Activated T-helper 17 cell treated with anti-CD3 and anti-CD28 coated beads, Interleukin-2, amount 50 U/mL, for 72 hours (primary cell): ENCODE results near the gene RGS7. TPM values are rescaled to one million over a fixed set of nuclear protein-coding genes. Genes with fewer than 3 reads are reported as not detected.
A peak's percentile ranks its signal among the peaks of the same experiment; 100 is the strongest.

Experiments
- ATAC-seq: fragments of 150-1000 bp; cut with Tn5 transposase; replicated peaks from 2 replicates; pipeline ENCODE4 v1.10.0; 2021; ENCODE audit warnings: mild to moderate bottlenecking, moderate library complexity
- H3K27ac Mint-ChIP-seq: one replicate; pipeline ENCODE4 v1.8.0; 2022; ENCODE audit warnings: mixed read lengths
- H3K27me3 Mint-ChIP-seq: one replicate; pipeline ENCODE4 v1.8.0; 2022; ENCODE audit warnings: mixed read lengths
- H3K36me3 Mint-ChIP-seq: one replicate; pipeline ENCODE4 v1.8.0; 2022; ENCODE audit warnings: low read depth, mild to moderate bottlenecking, mixed read lengths
- H3K4me1 Mint-ChIP-seq: one replicate; pipeline ENCODE4 v1.8.0; 2022; ENCODE audit warnings: mixed read lengths
- H3K4me3 Mint-ChIP-seq: one replicate; pipeline ENCODE4 v1.8.0; 2022; ENCODE audit warnings: mild to moderate bottlenecking, mixed read lengths
- H3K9me3 Mint-ChIP-seq: one replicate; pipeline ENCODE4 v1.8.0; 2022; ENCODE audit warnings: mixed read lengths
- total RNA-seq, 2 donors: library from RNA; stranded (reverse); gene quantifications; one replicate each; pipeline ENCODE4 v1.2.3, GENCODE V29; 2022

RGS7 gene
- not detected for total RNA-seq

DNA sequence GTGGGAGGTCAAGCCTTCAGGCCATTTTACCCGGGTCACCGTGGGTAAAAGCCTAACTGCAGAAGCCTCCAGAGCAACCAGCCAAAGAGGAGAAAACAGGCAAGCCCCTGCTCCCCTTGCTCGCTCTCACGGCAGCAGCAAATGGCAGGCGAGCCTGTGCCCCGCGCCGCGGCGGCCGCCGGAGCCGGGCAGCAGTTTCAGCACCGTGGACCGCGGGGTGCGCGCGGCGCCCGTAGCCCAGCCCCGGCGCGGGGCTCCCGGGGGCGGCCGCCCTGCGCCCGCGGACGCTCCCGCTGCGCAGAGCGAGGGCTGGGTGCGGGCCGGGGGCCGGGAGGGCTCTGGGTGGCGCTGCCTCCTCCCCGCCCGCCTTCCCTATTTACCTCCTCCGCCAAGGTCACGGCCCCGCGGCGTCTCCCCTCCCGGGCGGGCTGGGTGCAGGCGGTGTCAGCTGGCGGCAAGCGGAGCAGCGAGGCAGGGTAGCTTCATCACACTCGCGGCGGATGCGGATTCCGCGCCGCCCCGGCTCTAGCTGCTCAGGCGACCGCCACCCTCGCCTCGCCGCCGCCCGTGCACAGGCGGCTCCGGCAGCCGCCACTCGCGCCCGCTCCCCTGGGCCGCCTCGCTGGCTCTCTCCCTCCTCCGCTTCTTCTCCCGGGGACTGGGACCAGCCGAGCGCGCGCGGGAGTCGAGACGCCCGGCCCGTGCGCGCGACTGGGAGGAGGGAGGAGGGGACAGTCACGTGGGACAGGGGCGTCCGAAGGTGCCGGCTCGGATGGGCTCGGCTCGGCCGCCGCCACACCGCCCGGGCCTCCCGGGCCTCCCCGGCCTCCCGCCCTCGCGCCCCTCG lies at the start of gene RGS7:
Gene RGS7 (minus strand): TSS at position 687 of the 847 bp plus-strand sequence.
- H3K27me3 Mint-ChIP-seq: peaks cover 52% of the 10 kb centered on the region
- H3K4me3 Mint-ChIP-seq: peak within 1 kb of the TSS; percentile 34

GRCh38 chr1:241406421-241406820 lies 49.4 kb upstream of the RGS7 start:
- H3K27ac Mint-ChIP-seq: no peak overlapping the region
- H3K9me3 Mint-ChIP-seq: no peaks in the 10 kb centered on the region
- no peak overlapping the region for H3K4me3 Mint-ChIP-seq
- H3K4me1 Mint-ChIP-seq: no peaks in the 10 kb centered on the region
- H3K36me3 Mint-ChIP-seq: no peaks in the 10 kb centered on the region
- H3K27me3 Mint-ChIP-seq: peaks cover 19% of the 10 kb centered on the region
- no peak for ATAC-seq

More for the DNA sequence above, at the start of gene RGS7:
- Mint-ChIP-seq H3K36me3 (no peaks in the 10 kb centered on the region), H3K27ac (no peak within 1 kb of the TSS), H3K4me1 (no peaks in the 10 kb centered on the region), H3K9me3 (peaks cover 3% of the 10 kb centered on the region)
- no peak for ATAC-seq

GRCh38 chr1:241401156-241401555 lies 44.2 kb upstream of the RGS7 start:
- Mint-ChIP-seq H3K36me3 (no peaks in the 10 kb centered on the region), H3K9me3 (no peaks in the 10 kb centered on the region), H3K4me1 (no peaks in the 10 kb centered on the region), H3K27me3 (peaks cover 3% of the 10 kb centered on the region), H3K4me3 (no peak overlapping the region), H3K27ac (no peak overlapping the region)
- no peak for ATAC-seq

GRCh38 chr1:241396747-241397681 lies 40.0 kb upstream of the RGS7 start:
- Mint-ChIP-seq H3K36me3 (no peaks in the 10 kb centered on the region), H3K9me3 (peaks cover 3% of the 10 kb centered on the region), H3K27ac (no peak overlapping the region), H3K4me1 (no peaks in the 10 kb centered on the region), H3K27me3 (peaks cover 13% of the 10 kb centered on the region), H3K4me3 (no peak overlapping the region)
- ATAC-seq: no peak

GRCh38 chr1:241391926-241392710 lies 35.1 kb upstream of the RGS7 start:
- H3K4me1 Mint-ChIP-seq: no peaks in the 10 kb centered on the region
- no peaks in the 10 kb centered on the region for H3K36me3 Mint-ChIP-seq
- H3K27ac Mint-ChIP-seq: no peak overlapping the region
- H3K27me3 Mint-ChIP-seq: peaks cover 11% of the 10 kb centered on the region
- H3K4me3 Mint-ChIP-seq: no peak overlapping the region
- peaks cover 3% of the 10 kb centered on the region for H3K9me3 Mint-ChIP-seq
- no peak for ATAC-seq

DNA sequence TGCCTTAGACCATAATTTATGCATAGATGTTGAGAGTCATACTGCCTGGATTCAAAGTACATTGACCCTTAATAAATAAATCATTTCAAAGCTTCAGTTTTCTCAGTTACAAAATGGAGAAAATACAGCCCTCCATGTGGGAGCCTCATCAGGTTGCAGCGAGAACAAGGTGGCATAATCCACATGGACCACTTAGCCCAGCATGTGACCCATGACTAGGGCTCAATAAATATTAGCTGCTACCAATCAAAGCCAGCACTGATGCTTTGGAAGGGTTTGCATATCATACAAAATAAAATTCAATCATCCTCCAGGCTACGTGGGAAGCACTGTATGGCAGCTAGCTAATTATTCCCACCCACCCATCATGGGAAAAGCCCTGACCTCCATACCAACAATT lies 33.5 kb upstream of the RGS7 start:
- Mint-ChIP-seq H3K9me3 (peaks cover 3% of the 10 kb centered on the region), H3K27me3 (peaks cover 11% of the 10 kb centered on the region), H3K4me3 (no peak overlapping the region), H3K4me1 (no peaks in the 10 kb centered on the region), H3K27ac (no peak overlapping the region), H3K36me3 (no peaks in the 10 kb centered on the region)
- no peak for ATAC-seq

DNA sequence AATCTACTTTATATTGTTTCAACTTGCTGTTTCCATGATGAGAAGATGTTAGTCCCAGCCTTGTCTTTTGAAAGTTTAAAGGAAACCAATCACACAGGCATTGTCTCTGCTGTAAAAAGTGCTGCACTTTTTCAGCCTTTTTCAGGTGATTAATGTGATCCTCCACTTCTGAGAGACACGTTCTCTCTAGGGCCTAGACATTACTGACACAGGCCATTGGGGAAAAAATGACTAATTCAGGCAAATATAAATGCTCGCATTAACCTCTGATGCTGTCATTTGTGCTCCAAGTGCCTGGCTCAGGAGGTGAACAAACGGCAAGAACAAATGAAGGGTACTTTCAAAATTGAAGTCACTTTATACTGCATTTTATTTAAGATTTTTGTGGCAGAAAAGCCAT lies 32.4 kb upstream of the RGS7 start:
- no peak overlapping the region for H3K4me3 Mint-ChIP-seq
- peaks cover 3% of the 10 kb centered on the region for H3K9me3 Mint-ChIP-seq
- no peak overlapping the region for H3K27ac Mint-ChIP-seq
- H3K4me1 Mint-ChIP-seq: no peaks in the 10 kb centered on the region
- no peak for ATAC-seq
- H3K27me3 Mint-ChIP-seq: peaks cover 6% of the 10 kb centered on the region
- no peaks in the 10 kb centered on the region for H3K36me3 Mint-ChIP-seq

DNA sequence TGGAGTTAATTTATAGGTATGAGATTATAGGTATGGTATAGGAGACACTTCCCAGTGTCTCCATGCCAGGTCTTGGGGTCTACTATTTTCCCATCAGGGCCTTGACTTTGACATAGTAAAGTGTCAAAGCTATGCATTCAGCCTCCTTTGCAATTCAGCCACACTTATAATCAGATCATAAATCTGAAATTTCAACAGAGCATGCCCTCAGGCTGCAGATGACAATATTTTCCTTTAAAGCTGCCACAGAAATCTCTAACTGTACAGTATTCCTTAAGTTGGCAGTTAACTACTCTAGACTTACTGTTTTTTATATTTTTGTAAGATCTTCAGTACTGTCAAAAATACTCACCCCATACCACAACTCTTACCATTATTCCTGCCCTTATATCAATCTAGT lies 30.2 kb upstream of the RGS7 start:
- Mint-ChIP-seq H3K36me3 (no peaks in the 10 kb centered on the region), H3K27me3 (peaks cover 3% of the 10 kb centered on the region), H3K9me3 (no peaks in the 10 kb centered on the region), H3K27ac (no peak overlapping the region), H3K4me3 (no peak overlapping the region), H3K4me1 (no peaks in the 10 kb centered on the region)
- no peak for ATAC-seq

DNA sequence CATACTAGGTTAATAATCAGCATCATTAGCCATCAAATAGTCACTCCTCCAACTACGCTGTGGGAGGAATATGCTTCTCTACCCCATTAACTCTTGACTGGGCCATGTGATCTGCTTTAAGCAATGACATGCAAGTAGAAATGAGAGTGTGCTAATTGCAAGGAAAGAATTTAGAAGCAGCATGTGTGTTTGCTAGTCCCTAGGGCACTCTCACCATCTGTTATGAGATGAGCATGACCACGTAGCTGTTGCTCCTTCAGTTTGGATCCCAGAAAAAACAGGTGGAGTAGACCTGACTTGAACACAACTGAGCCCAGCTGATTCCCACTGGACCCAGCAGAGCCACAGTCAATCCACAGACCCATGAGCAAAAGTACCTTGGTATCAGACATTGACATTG lies 19.7 kb upstream of the RGS7 start:
- Mint-ChIP-seq H3K36me3 (no peaks in the 10 kb centered on the region), H3K9me3 (peaks cover 8% of the 10 kb centered on the region), H3K4me3 (no peak overlapping the region), H3K27me3 (peaks cover 3% of the 10 kb centered on the region), H3K27ac (no peak overlapping the region), H3K4me1 (no peaks in the 10 kb centered on the region)
- no peak for ATAC-seq

GRCh38 chr1:241375886-241376285 lies 18.9 kb upstream of the RGS7 start:
- no peaks in the 10 kb centered on the region for H3K4me1 Mint-ChIP-seq
- peaks cover 5% of the 10 kb centered on the region for H3K9me3 Mint-ChIP-seq
- no peak overlapping the region for H3K4me3 Mint-ChIP-seq
- H3K36me3 Mint-ChIP-seq: no peaks in the 10 kb centered on the region
- peaks cover 4% of the 10 kb centered on the region for H3K27me3 Mint-ChIP-seq
- no peak for ATAC-seq
- no peak overlapping the region for H3K27ac Mint-ChIP-seq

GRCh38 chr1:241366196-241366595 lies 9.2 kb upstream of the RGS7 start:
- H3K27ac Mint-ChIP-seq: no peak overlapping the region
- H3K27me3 Mint-ChIP-seq: peaks cover 10% of the 10 kb centered on the region

GRCh38 chr1:241362350-241362749 lies 5.3 kb upstream of the RGS7 start:
- no peak for ATAC-seq
- Mint-ChIP-seq H3K27ac (no peak overlapping the region), H3K36me3 (no peaks in the 10 kb centered on the region), H3K27me3 (peaks cover 34% of the 10 kb centered on the region), H3K9me3 (peaks cover 11% of the 10 kb centered on the region), H3K4me1 (no peaks in the 10 kb centered on the region), H3K4me3 (no peak overlapping the region)

More at GRCh38 chr1:241366196-241366595, 9.2 kb upstream of the RGS7 start:
- ATAC-seq: no peak
- Mint-ChIP-seq H3K9me3 (peaks cover 8% of the 10 kb centered on the region), H3K36me3 (no peaks in the 10 kb centered on the region), H3K4me3 (no peak overlapping the region), H3K4me1 (no peaks in the 10 kb centered on the region)

DNA sequence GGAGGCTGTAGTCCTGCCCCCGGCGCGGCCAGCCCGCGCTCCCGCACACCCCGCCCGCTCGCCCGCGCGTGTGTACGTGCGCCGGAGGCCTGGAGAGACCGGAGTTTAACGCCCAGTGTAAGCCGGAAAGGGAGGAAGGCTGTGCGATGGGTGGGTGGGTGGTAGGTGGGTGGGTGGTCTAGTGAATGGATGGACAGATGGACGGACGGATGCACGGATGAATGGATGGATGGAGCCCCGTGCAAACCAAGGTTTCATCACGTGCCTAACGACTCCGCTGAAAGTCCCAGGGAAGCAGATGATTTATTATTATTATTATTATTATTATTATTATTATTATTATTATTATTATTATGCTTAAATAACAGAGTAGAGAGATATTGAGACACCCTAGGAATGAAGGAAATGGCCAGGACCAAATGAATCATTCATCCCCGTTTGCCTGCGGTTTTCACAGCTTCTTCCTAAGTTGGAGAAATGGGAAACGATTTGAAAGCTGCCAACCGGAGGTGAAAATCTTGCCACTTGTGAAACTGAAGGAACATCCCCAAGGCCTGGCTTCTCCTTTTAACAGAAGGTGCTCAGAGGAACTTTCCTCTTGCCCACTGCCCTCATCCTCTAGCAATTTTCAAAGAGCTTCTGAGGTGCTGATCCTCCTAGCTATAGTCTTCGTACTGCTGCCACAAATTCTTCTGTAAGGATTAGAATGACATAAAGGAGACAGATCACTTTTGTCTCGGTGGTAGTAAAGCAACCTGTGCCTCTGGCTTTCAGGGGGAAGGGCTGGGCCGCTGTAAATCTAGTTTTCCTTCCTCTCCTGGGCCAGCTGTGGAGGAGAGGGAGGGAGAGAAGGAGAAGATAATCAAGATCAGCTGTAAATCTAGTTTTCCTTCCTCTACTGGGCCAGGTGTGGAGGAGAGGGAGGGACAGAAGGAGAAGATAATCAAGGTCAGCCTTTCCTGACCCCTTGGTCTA lies 648 bp upstream of the RGS7 start:
- no peaks in the 10 kb centered on the region for H3K36me3 Mint-ChIP-seq
- H3K4me1 Mint-ChIP-seq: no peaks in the 10 kb centered on the region
- peaks cover 3% of the 10 kb centered on the region for H3K9me3 Mint-ChIP-seq
- no peak overlapping the region for H3K27ac Mint-ChIP-seq
- peaks cover 58% of the 10 kb centered on the region for H3K27me3 Mint-ChIP-seq
- no peak for ATAC-seq
- peak overlapping the region; percentile 34 for H3K4me3 Mint-ChIP-seq
